IMR-90 (cell line): ENCODE results near the gene GSDMA. TPM values are rescaled to one million over a fixed set of nuclear protein-coding genes. Genes with fewer than 3 reads are reported as not detected.
A peak's percentile ranks its signal among the peaks of the same experiment; 100 is the strongest.

Experiments
- ATAC-seq: fragments of 200-7000 bp; cut with Tn5 transposase; 2 replicates; pipeline ENCODE4 v1.9.1; 2020; ENCODE audit warnings: low read depth, mild to moderate bottlenecking, moderate library complexity
- BruUV-seq: library from RNA; stranded (reverse); fragments of 400-500 nt; replicated peaks from 2 replicates; lab custom pipeline; 2021; lab: Mats Ljungman, UMichigan
- CTCF ChIA-PET: fragments of 300-600 bp; formaldehyde crosslinking; extraction: SDS; loops from one replicate; lab custom pipeline; 2021; ENCODE audit warnings: antibody characterized with exemption; lab: Yijun Ruan, JAX
- POLR2A ChIA-PET: fragments of 300-600 bp; sonication (Branson Sonifier 250); formaldehyde crosslinking; loops from one replicate; lab custom pipeline; 2022; ENCODE audit warnings: antibody characterized with exemption; ENCODE audit not compliant: unreplicated experiment; lab: Charles Lee
- DNase-seq: peaks from one replicate; pipeline ENCODE4 v3.0.0; 2013
- H2AFZ ChIP-seq: replicated peaks from 2 replicates; pipeline ENCODE3; 2013; ENCODE audit warnings: low read length, mild to moderate bottlenecking; ENCODE audit not compliant: poor library complexity
- H2AK5ac ChIP-seq: 2 replicates; pipeline ENCODE4 v1.6.1; 2013; ENCODE audit warnings: low read depth, low read length, inconsistent platforms
- H2AK9ac ChIP-seq: replicated peaks from 2 replicates; pipeline ENCODE3; 2013; ENCODE audit warnings: mild to moderate bottlenecking, low read depth, low read length, moderate library complexity; ENCODE audit not compliant: poor library complexity
- H2BK120ac ChIP-seq: 2 replicates; pipeline ENCODE4 v1.6.1; 2013; ENCODE audit warnings: low read depth, low read length, inconsistent platforms
- H2BK15ac ChIP-seq: 3 replicates; pipeline ENCODE4 v1.6.1; 2013; ENCODE audit warnings: low read depth, low read length, inconsistent platforms
- H2BK20ac ChIP-seq: 2 replicates; pipeline ENCODE4 v1.6.1; 2013; ENCODE audit warnings: low read depth, mild to moderate bottlenecking, inconsistent platforms, low read length, moderate library complexity
- H2BK5ac ChIP-seq: 2 replicates; pipeline ENCODE4 v1.6.1; 2013; ENCODE audit warnings: mild to moderate bottlenecking, low read depth, low read length, inconsistent platforms; ENCODE audit not compliant: poor library complexity, severe bottlenecking
- H3K14ac ChIP-seq: replicated peaks from 2 replicates; pipeline ENCODE4 v1.6.1; 2013; ENCODE audit warnings: low read depth, low read length, inconsistent platforms
- H3K18ac ChIP-seq: 2 replicates; pipeline ENCODE4 v1.6.1; 2013; ENCODE audit warnings: low read depth, low read length, control low read depth
- H3K23ac ChIP-seq: 2 replicates; pipeline ENCODE4 v1.6.1; 2013; ENCODE audit warnings: low read depth, low read length, inconsistent platforms
- H3K27ac ChIP-seq: 2 replicates; pipeline ENCODE4 v1.5.1; 2013; ENCODE audit warnings: mild to moderate bottlenecking, control low read depth, low read length; ENCODE audit not compliant: insufficient read depth
- H3K27me3 ChIP-seq: 2 replicates; pipeline ENCODE4 v1.6.1; 2013; ENCODE audit warnings: low read length; ENCODE audit not compliant: control insufficient read depth, insufficient read depth
- H3K36me3 ChIP-seq: 2 replicates; pipeline ENCODE4 v1.6.1; 2013; ENCODE audit warnings: low read length, mixed read lengths; ENCODE audit not compliant: control insufficient read depth, insufficient read depth
- H3K4ac ChIP-seq: 2 replicates; pipeline ENCODE4 v1.6.1; 2013; ENCODE audit warnings: low read depth, low read length, inconsistent platforms
- H3K4me1 ChIP-seq: 2 replicates; pipeline ENCODE4 v1.6.1; 2013; ENCODE audit warnings: low read length, mixed read lengths; ENCODE audit not compliant: control insufficient read depth, insufficient read depth
- H3K4me2 ChIP-seq: 2 replicates; pipeline ENCODE4 v1.6.1; 2013; ENCODE audit warnings: low read depth, mild to moderate bottlenecking, control low read depth, low read length, moderate library complexity
- H3K4me3 ChIP-seq: 2 replicates; pipeline ENCODE4 v1.5.1; 2013; ENCODE audit warnings: low read depth, mild to moderate bottlenecking, control low read depth, low read length, moderate library complexity; ENCODE audit not compliant: insufficient read depth
- H3K56ac ChIP-seq: 2 replicates; pipeline ENCODE4 v1.6.1; 2013; ENCODE audit warnings: low read length, inconsistent platforms; ENCODE audit not compliant: insufficient read depth; ENCODE audit errors: extremely low read depth
- H3K79me1 ChIP-seq, 2 experiments: 2 replicates each; pipeline ENCODE4 v1.6.1; 2013; ENCODE audit warnings: low read length in 2 of 2, inconsistent platforms in 1 of 2, low read depth in 1 of 2
- H3K9ac ChIP-seq: 2 replicates; pipeline ENCODE4 v1.6.1; 2013; ENCODE audit warnings: low read depth, low read length, control low read depth
- H3K9me1 ChIP-seq: 2 replicates; pipeline ENCODE4 v1.6.1; 2013; ENCODE audit warnings: low read length, inconsistent platforms; ENCODE audit not compliant: insufficient read depth
- H3K9me3 ChIP-seq: 2 replicates; pipeline ENCODE4 v1.6.1; 2013; ENCODE audit warnings: low read length; ENCODE audit not compliant: control insufficient read depth, insufficient read depth
- H4K20me1 ChIP-seq: 2 replicates; pipeline ENCODE4 v1.6.1; 2013; ENCODE audit warnings: low read length, inconsistent platforms; ENCODE audit not compliant: insufficient read depth
- H4K5ac ChIP-seq: 2 replicates; pipeline ENCODE4 v1.6.1; 2013; ENCODE audit warnings: mild to moderate bottlenecking, low read depth, low read length, control low read depth
- H4K8ac ChIP-seq, 2 experiments: 2 replicates each; pipeline ENCODE4 v1.6.1; 2013; ENCODE audit warnings: low read depth in 2 of 2, low read length in 2 of 2, control low read depth in 1 of 2, inconsistent platforms in 1 of 2
- H4K91ac ChIP-seq: 2 replicates; pipeline ENCODE4 v1.6.1; 2013; ENCODE audit warnings: low read depth, low read length, inconsistent platforms; ENCODE audit not compliant: insufficient read depth
- BHLHE40 ChIP-seq: fragments of 150-350 bp; IDR thresholded peaks from 2 replicates; pipeline ENCODE4 v1.6.1; 2016; ENCODE audit warnings: mild to moderate bottlenecking, low read depth, low read length
- ELK1 ChIP-seq: fragments of 150-350 bp; IDR thresholded peaks from 2 replicates; pipeline ENCODE4 v1.6.1; 2016; ENCODE audit warnings: low read depth, mild to moderate bottlenecking, low read length, moderate library complexity, borderline replicate concordance
- FOS ChIP-seq: fragments of 150-350 bp; IDR thresholded peaks from 2 replicates; pipeline ENCODE4 v1.6.1; 2016; ENCODE audit warnings: low read depth, low read length
- MAFK ChIP-seq: IDR thresholded peaks from 2 replicates; pipeline ENCODE4 v1.6.1; 2012; ENCODE audit warnings: low read depth, low read length, improper control_type of control experiment
- MXI1 ChIP-seq: IDR thresholded peaks from 2 replicates; pipeline ENCODE4 v1.6.1; 2012; ENCODE audit warnings: low read depth, mild to moderate bottlenecking, low read length, moderate library complexity, borderline replicate concordance
- NFE2L2 ChIP-seq: fragments of 150-350 bp; IDR thresholded peaks from 2 replicates; pipeline ENCODE4 v1.6.1; 2016; ENCODE audit warnings: low read depth, mild to moderate bottlenecking, low read length
- POLR2A ChIP-seq: IDR thresholded peaks from 2 replicates; pipeline ENCODE4 v1.6.1; 2012; ENCODE audit warnings: mild to moderate bottlenecking, low read depth, low read length
- SMC3 ChIP-seq: fragments of 150-350 bp; IDR thresholded peaks from 2 replicates; pipeline ENCODE4 v1.6.1; 2016; ENCODE audit warnings: low read depth, mild to moderate bottlenecking, antibody characterized with exemption, low read length, moderate library complexity
- WGBS, 2 experiments: methylation state at CpG; one replicate each; pipeline versions ENCODE4 v1.1.5 to v1.1.7; 2013; ENCODE audit warnings: missing lambda C conversion rate in 2 of 2; ENCODE audit not compliant: insufficient read length in 1 of 2; ENCODE audit errors: extremely low coverage in 2 of 2; 5-methylcytosine and 5-hydroxymethylcytosine counted together
- dilution Hi-C: fragments of 300-500 bp; cut with HindIII; formaldehyde crosslinking; loops from one replicate; pipeline ENCODE4 v1.14.3; 2018; ENCODE audit warnings: low sequenced_read_pairs; ENCODE audit not compliant: unreplicated experiment
- in situ Hi-C: fragments of 300-500 bp; cut with MboI; formaldehyde crosslinking; loops from 3 replicates; pipeline ENCODE4 v1.14.3; 2019; ENCODE audit warnings: low sequenced_read_pairs, inconsistent platforms, mixed read lengths
- intact Hi-C: fragments of 100-400 bp; cut with micrococcal nuclease; formaldehyde crosslinking; loops from 2 replicates; pipeline ENCODE4 v1.10.0; 2022
- polyA plus RNA-seq, 3 experiments: library from polyadenylated mRNA; depleted of rRNA; stranded (reverse); fragments of >200 nt; gene quantifications; 2 replicates each; pipeline ENCODE4 v1.2.3, GENCODE V29; 2012; ENCODE audit warnings: low replicate concordance in 1 of 3
- total RNA-seq: library from RNA; depleted of rRNA; stranded (reverse); fragments of >200 nt; gene quantifications from 2 replicates; pipeline ENCODE4 v1.2.3, GENCODE V29; 2012

Gene GSDMA
- total and polyA plus RNA-seq, 2 of the 4 experiments (the other 2 are of a cell fraction), result not detected

- TF ChIP-seq FOS, result no peak
- TF ChIP-seq BHLHE40, result no peak
- no peak for TF ChIP-seq NFE2L2
These were observed 53.5 kb downstream of the GSDMA start (continued) for GRCh38 chr17:40015998-40016985.

GRCh38 chr17:40017422-40018080 lies 54.7 kb downstream of the GSDMA start:
- no peak overlapping the region for H3K4me2 ChIP-seq
- no TSS peak for BruUV-seq
- dilution Hi-C loops, result no loop called here

More at GRCh38 chr17:40017422-40018080, 54.7 kb downstream of the GSDMA start:
- Histone ChIP-seq H3K27me3 (no peaks in the 10 kb centered on the region), H4K8ac (peak overlapping the region; percentile 71 to 75; a peak in 1 of 4 replicates), H3K36me3 (peaks cover 16% of the 10 kb centered on the region; the same call in 1 of the 2 replicates), H3K56ac (no peak overlapping the region), H2BK5ac (no peak overlapping the region), H3K4me3 (no peak overlapping the region), H3K79me1 (0 out of 4 replicates have a peak, but pooled peaks cover 0 to 6% of the 10 kb centered on the region in 2 experiments), H2BK20ac (no peak overlapping the region), H2AFZ (no peak overlapping the region), H2AK9ac (peak overlapping the region; percentile 51), H2BK15ac (0 out of 3 replicates have a peak overlapping the region, but pooled peaks have one; percentile 43), H3K4me1 (peaks cover 29% of the 10 kb centered on the region), H3K27ac (no peak overlapping the region), H2BK120ac (no peak overlapping the region), H3K4ac (peak overlapping the region; percentile 44; the same call in 1 of the 2 replicates), H4K91ac (no peak overlapping the region), H2AK5ac (peak overlapping the region; percentile 97), H3K9me3 (no peaks in the 10 kb centered on the region), H3K9ac (no peak overlapping the region), H3K9me1 (no peaks in the 10 kb centered on the region; the same call in 1 of the 2 replicates), H3K23ac (no peak overlapping the region), H3K18ac (no peak overlapping the region), H4K20me1 (no peaks in the 10 kb centered on the region), H3K14ac (no peak overlapping the region; the same call in 1 of the 2 replicates), H4K5ac (no peak overlapping the region)
- in situ Hi-C loops (no loop called here), intact Hi-C loops (no loop called here)
- POLR2A ChIA-PET, result no interaction called here
- 67% methylated on average over 7 of the region's 15 CpGs; no CpG with 5 or more reads in 1 of the 2 experiments for WGBS, 2 experiments
- TF ChIP-seq ELK1, result no peak
- TF ChIP-seq MXI1, result no peak
- TF ChIP-seq SMC3, result no peak
- TF ChIP-seq NFE2L2, result no peak
- TF ChIP-seq BHLHE40, result no peak
- TF ChIP-seq MAFK, result no peak
- TF ChIP-seq POLR2A, result no peak
- DNase-seq (no peak), ATAC-seq (no peak)
- CTCF ChIA-PET, result interaction anchor here (1.3 kb wide), 1 partner anchor 69 kb away, joined by 3 read pairs; no protein-coding TSS in a partner anchor
